Mesendoderm (in vitro differentiated cells): Measurements from ENCODE around the gene LUZP1.
A peak's percentile ranks its signal among the peaks of the same experiment; 100 is the strongest.

ENCODE experiments used
- DNase-seq: peaks from one replicate; pipeline ENCODE4 v3.0.0; 2013
- H2AK5ac ChIP-seq: 2 replicates; pipeline ENCODE4 v1.6.1; 2013; ENCODE audit warnings: low read length, inconsistent platforms
- H2BK120ac ChIP-seq: 2 replicates; pipeline ENCODE4 v1.6.1; 2013; ENCODE audit warnings: low read depth, mild to moderate bottlenecking, low read length, moderate library complexity, mixed read lengths
- H2BK15ac ChIP-seq: replicated peaks from 2 replicates; pipeline ENCODE4 v1.6.1; 2013; ENCODE audit warnings: low read depth, mild to moderate bottlenecking, moderate library complexity
- H2BK5ac ChIP-seq: 2 replicates; pipeline ENCODE4 v1.6.1; 2013; ENCODE audit warnings: low read length, inconsistent platforms
- H3K18ac ChIP-seq: 2 replicates; pipeline ENCODE4 v1.6.1; 2013; ENCODE audit warnings: mild to moderate bottlenecking, low read length, mixed read lengths
- H3K23ac ChIP-seq: one replicate; pipeline ENCODE4 v1.6.1; 2013; ENCODE audit warnings: low read length
- H3K27ac ChIP-seq: 2 replicates; pipeline ENCODE4 v1.5.1; 2013; ENCODE audit warnings: low read depth, mild to moderate bottlenecking, inconsistent platforms, low read length, moderate library complexity
- H3K27me3 ChIP-seq: 2 replicates; pipeline ENCODE4 v1.6.1; 2013; ENCODE audit warnings: low read length, control low read depth, mild to moderate bottlenecking, inconsistent platforms; ENCODE audit not compliant: insufficient read depth, poor library complexity
- H3K36me3 ChIP-seq: 2 replicates; pipeline ENCODE4 v1.6.1; 2013; ENCODE audit warnings: low read length, inconsistent platforms; ENCODE audit not compliant: control insufficient read depth, insufficient read depth
- H3K4ac ChIP-seq: one replicate; pipeline ENCODE4 v1.6.1; 2013; ENCODE audit warnings: low read depth, mild to moderate bottlenecking, low read length, moderate library complexity
- H3K4me1 ChIP-seq: 2 replicates; pipeline ENCODE4 v1.6.1; 2013; ENCODE audit warnings: low read depth, low read length, inconsistent platforms; ENCODE audit not compliant: control insufficient read depth
- H3K4me2 ChIP-seq: 2 replicates; pipeline ENCODE4 v1.6.1; 2013; ENCODE audit warnings: low read length
- H3K4me3 ChIP-seq: 2 replicates; pipeline ENCODE4 v1.5.1; 2013; ENCODE audit warnings: mild to moderate bottlenecking, low read length
- H3K56ac ChIP-seq: one replicate; pipeline ENCODE4 v1.6.1; 2013; ENCODE audit warnings: low read length
- H3K79me1 ChIP-seq: 2 replicates; pipeline ENCODE4 v1.6.1; 2013; ENCODE audit warnings: low read length, inconsistent platforms
- H3K79me2 ChIP-seq: 2 replicates; pipeline ENCODE4 v1.6.1; 2013; ENCODE audit warnings: mild to moderate bottlenecking, low read length; ENCODE audit not compliant: control insufficient read depth, insufficient read depth
- H3K9ac ChIP-seq: 2 replicates; pipeline ENCODE4 v1.6.1; 2013; ENCODE audit warnings: low read length, inconsistent platforms
- H4K5ac ChIP-seq: one replicate; pipeline ENCODE4 v1.6.1; 2013; ENCODE audit warnings: low read length
- H4K8ac ChIP-seq: one replicate; pipeline ENCODE4 v1.6.1; 2013; ENCODE audit warnings: low read depth, mild to moderate bottlenecking, control low read depth, low read length, moderate library complexity
- WGBS: extraction: QIAGEN DNeasy Blood & Tissue Kit; methylation state at CpG from one replicate; pipeline ENCODE4 v1.1.7; 2013; ENCODE audit warnings: low lambda C conversion rate, missing lambda C conversion rate; ENCODE audit not compliant: insufficient coverage; ENCODE audit errors: extremely low coverage; 5-methylcytosine and 5-hydroxymethylcytosine counted together

LUZP1 gene

GRCh38 chr1:23214640-23215039 is 46.0 kb upstream of the LUZP1 start:
- no peak overlapping the region for H3K23ac ChIP-seq
- H3K4me3 ChIP-seq, result no peak overlapping the region
- H3K36me3 ChIP-seq, result no peaks in the 10 kb centered on the region
- no peak overlapping the region for H3K27ac ChIP-seq
- no peak overlapping the region for H2BK5ac ChIP-seq
- H4K5ac ChIP-seq, result no peak overlapping the region
- H3K79me2 ChIP-seq, result no peaks in the 10 kb centered on the region
- no peak overlapping the region for H3K18ac ChIP-seq
- H3K79me1 ChIP-seq, result no peaks in the 10 kb centered on the region
- no peak overlapping the region for H2BK15ac ChIP-seq
- DNase-seq, result no peak
- H3K4ac ChIP-seq, result no peak overlapping the region
- H3K27me3 ChIP-seq, result peaks cover 6% of the 10 kb centered on the region
- H3K4me1 ChIP-seq, result no peaks in the 10 kb centered on the region
- WGBS, result no CpG with 5 or more reads among the region's 4 CpGs
- no peak overlapping the region for H4K8ac ChIP-seq
- no peak overlapping the region for H3K4me2 ChIP-seq
- no peak overlapping the region for H2AK5ac ChIP-seq
- no peak overlapping the region for H3K56ac ChIP-seq
- no peak overlapping the region for H3K9ac ChIP-seq
- no peak overlapping the region for H2BK120ac ChIP-seq

GRCh38 chr1:23211955-23212354 is 43.3 kb upstream of the LUZP1 start:
- Histone ChIP-seq H4K5ac (no peak overlapping the region), H2BK120ac (no peak overlapping the region), H3K36me3 (no peaks in the 10 kb centered on the region), H3K79me1 (no peaks in the 10 kb centered on the region), H3K27ac (no peak overlapping the region), H3K23ac (no peak overlapping the region), H3K4me3 (no peak overlapping the region), H4K8ac (no peak overlapping the region), H3K27me3 (no peaks in the 10 kb centered on the region), H3K9ac (no peak overlapping the region), H2BK5ac (no peak overlapping the region), H3K4me2 (no peak overlapping the region), H3K18ac (no peak overlapping the region), H3K79me2 (no peaks in the 10 kb centered on the region), H2BK15ac (no peak overlapping the region), H3K4me1 (no peaks in the 10 kb centered on the region), H3K56ac (no peak overlapping the region), H2AK5ac (no peak overlapping the region), H3K4ac (no peak overlapping the region)
- WGBS, result no CpG with 5 or more reads among the region's 4 CpGs
- no peak for DNase-seq

- H3K4me3 ChIP-seq, result no peak overlapping the region
- H3K4me2 ChIP-seq, result no peak overlapping the region
- H3K4me1 ChIP-seq, result no peaks in the 10 kb centered on the region
- no peak overlapping the region for H3K56ac ChIP-seq
- no peak overlapping the region for H4K8ac ChIP-seq
- no peak overlapping the region for H2BK15ac ChIP-seq
- no peaks in the 10 kb centered on the region for H3K79me2 ChIP-seq
- H3K27ac ChIP-seq, result no peak overlapping the region
- H3K27me3 ChIP-seq, result no peaks in the 10 kb centered on the region
- H4K5ac ChIP-seq, result no peak overlapping the region
- no peak overlapping the region for H3K18ac ChIP-seq
- no peak overlapping the region for H3K9ac ChIP-seq
- H3K79me1 ChIP-seq, result no peaks in the 10 kb centered on the region
- no peak overlapping the region for H3K23ac ChIP-seq
- no CpG with 5 or more reads among the region's 2 CpGs for WGBS
- no peak overlapping the region for H3K4ac ChIP-seq
- no peak overlapping the region for H2AK5ac ChIP-seq
- no peak overlapping the region for H2BK120ac ChIP-seq
- no peak overlapping the region for H2BK5ac ChIP-seq
- DNase-seq, result no peak
- no peaks in the 10 kb centered on the region for H3K36me3 ChIP-seq
These were observed 42.3 kb upstream of the LUZP1 start for GRCh38 chr1:23210963-23211362.

GRCh38 chr1:23210351-23210785 is 41.7 kb upstream of the LUZP1 start:
- DNase-seq, result peak; percentile 76
- WGBS, result no CpG with 5 or more reads among the region's 6 CpGs
- H4K8ac ChIP-seq, result no peak overlapping the region

GRCh38 chr1:23209770-23210169 is 41.1 kb upstream of the LUZP1 start:
- Histone ChIP-seq H3K79me2 (no peaks in the 10 kb centered on the region), H2AK5ac (no peak overlapping the region), H3K23ac (no peak overlapping the region), H3K4me3 (no peak overlapping the region), H2BK15ac (no peak overlapping the region), H3K4me1 (no peaks in the 10 kb centered on the region), H3K27me3 (no peaks in the 10 kb centered on the region), H3K9ac (no peak overlapping the region), H3K4ac (no peak overlapping the region), H3K79me1 (no peaks in the 10 kb centered on the region), H3K4me2 (no peak overlapping the region), H2BK120ac (no peak overlapping the region), H4K5ac (no peak overlapping the region), H3K56ac (no peak overlapping the region), H4K8ac (no peak overlapping the region), H3K18ac (no peak overlapping the region), H3K36me3 (no peaks in the 10 kb centered on the region), H3K27ac (no peak overlapping the region), H2BK5ac (no peak overlapping the region)
- no peak for DNase-seq
- no CpG with 5 or more reads among the region's 4 CpGs for WGBS

More at GRCh38 chr1:23210351-23210785, 41.7 kb upstream of the LUZP1 start:
- Histone ChIP-seq H3K18ac (no peak overlapping the region), H3K9ac (no peak overlapping the region), H3K4me1 (no peaks in the 10 kb centered on the region), H3K79me2 (no peaks in the 10 kb centered on the region), H3K4me2 (no peak overlapping the region), H3K23ac (no peak overlapping the region), H3K56ac (no peak overlapping the region), H3K36me3 (no peaks in the 10 kb centered on the region), H3K27ac (no peak overlapping the region), H2AK5ac (no peak overlapping the region), H3K4me3 (no peak overlapping the region), H2BK120ac (no peak overlapping the region), H2BK5ac (no peak overlapping the region), H2BK15ac (no peak overlapping the region), H3K4ac (no peak overlapping the region), H4K5ac (no peak overlapping the region), H3K79me1 (no peaks in the 10 kb centered on the region), H3K27me3 (no peaks in the 10 kb centered on the region)

- H3K56ac ChIP-seq, result no peak overlapping the region
- no peak overlapping the region for H2AK5ac ChIP-seq
- no peak overlapping the region for H3K4ac ChIP-seq
- WGBS, result no CpG with 5 or more reads among the region's 2 CpGs
- H3K79me1 ChIP-seq, result no peaks in the 10 kb centered on the region
- H4K5ac ChIP-seq, result no peak overlapping the region
- H4K8ac ChIP-seq, result no peak overlapping the region
- H2BK15ac ChIP-seq, result no peak overlapping the region
- no peak overlapping the region for H2BK120ac ChIP-seq
- no peaks in the 10 kb centered on the region for H3K27me3 ChIP-seq
- H3K27ac ChIP-seq, result no peak overlapping the region
- no peak overlapping the region for H3K9ac ChIP-seq
- no peak overlapping the region for H3K4me3 ChIP-seq
- H3K18ac ChIP-seq, result no peak overlapping the region
- no peaks in the 10 kb centered on the region for H3K4me1 ChIP-seq
- no peak for DNase-seq
- H2BK5ac ChIP-seq, result no peak overlapping the region
- no peaks in the 10 kb centered on the region for H3K79me2 ChIP-seq
- H3K4me2 ChIP-seq, result no peak overlapping the region
- no peak overlapping the region for H3K23ac ChIP-seq
- H3K36me3 ChIP-seq, result no peaks in the 10 kb centered on the region
These were observed 39.9 kb upstream of the LUZP1 start for GRCh38 chr1:23208527-23208926.
